HuH-7 (cell line): ENCODE results near the gene TUBA4B.
"Not testable (repeated sequence)": the region's sequence is repeated elsewhere in the genome, so short reads cannot be mapped to it uniquely, and the experiment has no call there.

ENCODE experiments used
- DNase-seq: peaks from one replicate; pipeline ENCODE4 v3.0.0; 2011; ENCODE audit warnings: low spot score

TUBA4B gene

DNA sequence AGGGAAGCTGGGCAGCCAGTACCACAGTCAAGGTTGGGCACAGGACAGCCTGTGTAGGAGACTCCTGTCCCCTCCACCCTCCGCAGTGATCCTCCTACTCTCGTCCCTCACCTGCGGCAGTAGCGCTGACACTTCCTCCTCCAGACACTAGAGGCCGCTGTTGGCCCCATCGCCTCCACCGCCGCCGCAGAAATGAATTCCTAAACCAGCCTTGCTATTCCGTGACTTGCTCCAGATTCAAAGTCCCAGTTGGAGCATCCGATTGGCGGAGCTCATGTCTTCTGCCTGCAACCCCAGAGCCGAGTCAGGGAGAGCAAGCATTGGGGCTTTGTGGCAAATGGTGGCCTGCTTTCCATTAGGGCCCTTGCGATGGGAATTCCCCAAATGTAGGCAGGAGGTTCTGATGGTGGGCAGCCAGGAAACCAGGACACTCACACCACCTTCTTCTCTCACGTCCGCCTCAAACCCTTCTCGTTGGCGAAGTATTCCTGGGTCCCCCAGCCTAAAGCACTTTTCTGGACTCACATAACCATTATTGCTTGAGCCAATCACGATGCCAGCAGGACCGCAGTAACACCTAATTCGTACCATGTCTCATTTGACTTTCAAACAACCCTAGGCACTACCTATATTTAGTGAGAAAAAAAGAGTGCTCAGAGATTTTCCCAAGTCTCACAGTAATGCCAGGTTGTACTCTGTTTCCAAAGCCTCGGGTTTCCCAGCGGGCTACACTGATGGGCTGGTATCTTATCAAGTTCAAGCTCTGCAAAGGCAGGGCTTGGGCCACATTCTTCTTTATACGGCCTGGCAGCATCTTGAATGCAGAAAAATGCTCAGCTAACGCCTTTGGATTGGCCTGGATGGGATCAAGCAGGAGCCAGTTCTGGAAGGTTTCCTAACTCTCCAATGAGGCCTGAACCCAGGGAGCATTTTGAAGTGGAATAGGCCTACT, 24.9 kb downstream of the TUBA4B start:
- DNase-seq, result peak; percentile 84

DNA sequence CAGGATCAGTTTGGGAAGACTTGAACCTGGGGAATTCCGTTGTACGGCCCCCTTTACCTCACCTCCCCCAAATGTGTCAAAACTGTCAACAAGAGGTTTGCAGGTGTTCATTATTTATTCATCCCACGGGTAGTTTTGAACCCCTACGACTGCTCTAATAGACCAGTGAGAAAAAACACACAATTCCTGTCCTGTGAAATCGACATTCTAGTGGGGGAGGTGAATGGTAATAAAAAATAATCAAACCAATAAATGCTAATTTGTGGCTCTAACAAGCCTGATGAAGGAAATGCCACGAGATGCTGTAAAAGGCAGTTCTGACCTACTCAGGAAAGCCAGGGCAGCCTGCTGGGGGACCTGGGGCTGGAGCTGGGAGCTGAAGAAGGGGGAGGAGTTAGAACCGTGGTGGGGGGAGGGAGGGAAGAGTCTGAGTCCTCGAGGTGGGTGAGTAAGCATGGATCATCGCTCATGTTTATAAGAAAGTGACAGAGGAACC, 25.7 kb downstream of the TUBA4B start:
- no peak for DNase-seq

GRCh38 chr2:219279151-219279915, 26.3 kb downstream of the TUBA4B start, which contains the start of gene DNAJB2:
DNAJB2 (plus strand) TSS chr2:219279366; CDS start chr2:219279834, 468 bp downstream.
- peak; percentile 99 for DNase-seq

DNA sequence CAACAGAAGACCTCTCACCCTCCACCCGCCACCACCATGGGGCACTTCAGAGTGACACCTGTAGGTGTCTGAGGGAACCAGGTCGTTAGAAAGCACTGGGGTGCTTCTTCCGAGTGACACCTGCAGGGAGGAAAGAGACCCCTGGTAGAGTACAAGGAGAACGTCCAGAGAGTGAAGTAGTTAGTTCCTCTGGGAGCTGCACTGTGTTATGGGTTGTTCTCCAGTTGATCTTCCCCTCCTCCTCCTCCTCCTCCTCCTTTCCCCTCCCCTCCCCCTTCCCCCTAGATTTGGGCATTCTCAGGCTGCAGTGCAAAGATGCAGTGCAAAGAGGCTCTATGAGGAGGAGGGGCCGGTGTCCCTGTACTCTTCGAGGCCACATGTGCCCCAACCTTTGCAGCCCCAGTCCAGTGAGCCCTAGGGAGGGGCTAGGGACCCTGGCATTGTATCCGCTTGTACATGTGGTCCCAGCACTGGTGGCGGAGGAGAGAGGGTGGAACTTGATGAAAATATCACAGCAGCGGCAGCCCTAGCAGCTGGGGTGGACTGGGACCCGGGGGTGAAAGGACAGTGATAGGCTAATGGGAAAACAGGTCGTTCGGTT, 27.0 kb downstream of the TUBA4B start:
- DNase-seq, result peak; percentile 44

- DNase-seq, result no peak
Observed at GRCh38 chr2:219280651-219281050, 27.6 kb downstream of the TUBA4B start.

GRCh38 chr2:219281588-219281987, 28.5 kb downstream of the TUBA4B start:
- no peak for DNase-seq

DNA sequence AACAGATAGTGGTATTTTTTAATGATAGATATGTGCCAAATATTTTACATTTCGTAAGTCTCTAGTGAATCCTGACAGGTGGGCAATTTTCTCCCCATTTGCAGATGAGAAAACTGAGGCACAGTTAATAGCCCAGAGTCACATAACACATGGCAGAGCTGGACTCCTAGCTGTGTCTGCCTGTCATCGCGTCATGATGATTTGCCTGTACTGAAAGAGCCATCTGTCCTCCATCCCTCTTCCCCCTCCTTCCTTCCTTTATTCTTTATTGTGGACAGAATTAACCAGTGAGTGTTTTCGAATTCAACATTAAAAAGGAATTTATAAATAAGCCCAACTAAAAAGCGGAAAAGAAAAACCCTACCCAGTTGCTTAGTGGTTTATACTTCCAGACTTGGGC, 29.3 kb downstream of the TUBA4B start:
- DNase-seq, result no peak

DNA sequence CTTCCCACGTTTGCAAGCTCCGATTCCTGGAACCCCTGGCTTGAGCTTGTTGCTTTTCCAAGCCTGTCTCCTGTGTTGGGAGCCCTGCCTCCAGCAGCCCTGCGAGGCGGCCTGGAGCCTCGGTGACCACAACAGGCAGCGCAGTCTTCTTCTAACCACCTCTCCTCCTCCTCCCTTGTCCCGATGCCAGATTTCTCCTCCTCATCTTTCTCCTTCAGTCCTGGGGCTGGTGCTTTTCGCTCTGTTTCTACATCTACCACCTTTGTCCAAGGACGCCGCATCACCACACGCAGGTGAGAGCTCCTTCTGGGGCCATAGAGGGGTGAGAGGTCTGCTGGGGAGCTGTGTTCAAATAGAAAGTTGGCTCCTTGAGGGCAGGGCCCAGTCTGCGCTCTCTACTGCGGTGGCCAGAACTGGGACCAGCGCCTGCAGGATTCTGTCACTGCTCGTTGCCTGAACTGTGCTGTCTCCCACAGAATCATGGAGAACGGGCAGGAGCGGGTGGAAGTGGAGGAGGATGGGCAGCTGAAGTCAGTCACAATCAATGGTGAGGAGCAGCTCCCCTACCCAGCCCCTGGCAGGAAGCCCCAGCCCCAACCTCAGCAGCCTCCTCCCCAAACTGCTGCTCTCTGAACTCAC, 30.0 kb downstream of the TUBA4B start:
- DNase-seq, result no peak

- no peak for DNase-seq
Observed at GRCh38 chr2:219284501-219285372, 31.7 kb downstream of the TUBA4B start.

DNA sequence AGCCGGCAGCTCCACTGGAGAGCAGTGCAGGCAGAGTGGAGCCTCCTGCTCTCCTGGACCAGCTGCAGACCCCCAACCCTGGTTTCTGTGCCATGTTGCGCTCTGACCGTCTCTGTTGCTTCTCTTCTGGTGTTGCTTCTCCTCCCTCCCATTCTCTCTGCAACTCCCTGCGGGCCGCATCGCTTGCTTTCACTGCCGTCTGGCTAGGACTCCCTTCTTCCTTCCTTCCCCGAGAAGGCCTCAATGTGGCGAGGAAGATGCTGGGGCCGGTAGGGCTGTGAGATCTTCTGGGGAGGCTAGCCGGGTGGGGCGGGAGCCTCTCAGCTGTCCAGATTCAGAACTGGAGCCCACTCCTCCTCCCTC, 32.3 kb downstream of the TUBA4B start:
- no peak for DNase-seq

- no peak for DNase-seq
Observed at GRCh38 chr2:219285894-219286425, 32.9 kb downstream of the TUBA4B start.

DNA sequence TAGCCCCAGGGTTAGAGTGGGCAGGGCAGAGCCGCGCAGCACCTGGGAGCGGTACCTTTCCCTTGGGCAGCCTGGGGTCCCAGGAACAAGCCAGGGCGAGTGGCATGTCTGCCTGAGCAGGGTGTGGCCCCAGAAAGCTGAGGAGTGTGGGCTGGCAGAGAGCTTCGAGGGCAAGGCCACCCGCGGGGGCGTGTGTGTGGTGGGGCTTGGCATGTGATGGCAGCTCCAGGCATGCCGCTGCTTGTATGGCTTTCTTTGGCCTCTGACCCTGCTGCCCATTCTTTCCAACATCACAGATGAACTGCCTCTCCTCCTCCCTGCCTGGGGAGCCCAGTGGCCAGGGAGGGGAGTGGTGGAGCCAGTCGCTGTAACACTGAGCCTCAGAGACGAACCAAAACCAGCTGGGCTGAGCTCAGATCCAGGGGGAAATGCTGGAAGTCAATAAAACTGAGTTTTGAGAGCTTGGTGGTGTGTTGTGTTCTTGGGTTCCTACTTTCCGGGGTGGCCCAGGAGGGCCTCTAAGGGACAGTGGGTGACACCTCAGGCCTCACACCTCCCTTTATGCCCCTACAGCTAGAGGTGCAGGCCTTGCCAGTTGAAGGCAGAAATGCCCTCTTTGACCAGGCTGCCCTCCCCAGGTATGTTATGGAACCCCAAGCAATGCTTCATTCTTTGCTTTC, 33.5 kb downstream of the TUBA4B start:
- no peak for DNase-seq

DNA sequence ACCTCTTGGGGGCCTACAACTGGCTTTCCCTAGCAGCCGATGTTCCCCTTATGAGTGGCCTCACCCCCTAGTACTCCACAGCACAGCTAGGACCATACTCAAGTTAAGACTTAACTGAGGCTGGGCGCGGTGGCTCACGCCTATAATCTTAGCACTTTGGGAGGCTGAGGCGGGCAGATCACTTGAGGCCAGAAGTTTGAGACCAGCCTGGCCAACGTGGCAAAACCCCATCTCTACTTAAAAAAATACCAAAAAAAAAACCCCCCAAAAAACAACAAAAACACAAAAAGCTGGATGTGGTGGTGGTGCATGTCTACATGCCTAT, 34.0 kb downstream of the TUBA4B start:
- not testable (repeated sequence) for DNase-seq

- no peak for DNase-seq
Observed at GRCh38 chr2:219287580-219288265, 34.7 kb downstream of the TUBA4B start.

DNA sequence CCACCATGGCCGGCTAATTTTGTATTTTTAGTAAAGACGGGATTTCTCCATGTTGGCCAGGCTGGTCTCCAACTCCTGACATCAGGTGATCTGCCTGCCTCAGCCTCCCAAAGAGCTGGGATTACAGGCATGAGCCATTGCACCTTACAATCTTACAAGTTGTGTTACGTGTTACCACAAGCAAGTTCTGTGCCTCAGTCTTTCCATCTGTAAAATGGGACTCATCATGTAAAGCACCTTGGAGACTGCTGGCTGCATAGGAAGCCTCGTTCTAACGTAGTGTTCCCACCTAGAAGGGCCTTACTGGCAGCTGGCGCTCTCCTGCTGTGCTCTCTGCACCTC, 36.1 kb downstream of the TUBA4B start:
- no peak for DNase-seq

DNA sequence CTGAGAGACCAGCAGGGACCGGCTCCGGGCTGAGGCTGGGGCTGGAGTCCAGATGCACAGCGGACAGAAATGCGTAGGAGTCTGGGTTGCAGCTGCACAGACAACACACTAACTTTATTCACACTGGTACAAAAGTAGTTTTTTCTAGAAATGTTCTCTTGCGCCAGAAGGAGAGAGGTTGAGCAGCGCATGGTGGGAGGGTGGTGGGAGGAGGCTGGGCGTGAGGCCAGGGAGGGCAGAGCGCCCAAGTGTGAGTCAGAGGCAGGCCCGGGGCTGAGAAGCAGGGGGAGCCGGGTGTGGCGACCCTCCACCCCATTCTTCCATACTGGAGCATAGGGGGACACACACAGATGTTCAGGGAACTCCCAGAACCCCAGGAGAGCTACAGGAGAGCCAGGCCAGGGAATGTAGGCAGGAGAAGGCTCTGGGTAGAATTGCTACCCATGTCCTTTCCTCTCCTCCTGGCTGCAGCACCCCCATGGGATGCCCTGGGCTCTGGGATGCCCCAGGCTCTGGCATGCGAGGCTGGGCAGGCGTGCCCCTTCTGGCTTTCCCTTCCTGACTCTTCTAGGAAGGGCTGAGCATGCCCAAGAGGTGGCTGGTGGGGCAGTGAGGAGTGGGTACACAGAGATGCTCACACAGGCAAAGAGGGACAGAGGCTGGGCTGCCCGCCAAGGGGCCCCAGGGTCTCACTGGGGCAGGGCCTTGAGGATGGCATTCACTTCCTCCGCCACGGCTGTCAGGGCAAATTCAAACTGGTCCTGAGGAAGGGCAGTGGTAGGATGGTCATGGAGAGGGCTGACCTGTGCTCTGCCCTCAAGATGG, 36.7 kb downstream of the TUBA4B start:
- no peak for DNase-seq

DNA sequence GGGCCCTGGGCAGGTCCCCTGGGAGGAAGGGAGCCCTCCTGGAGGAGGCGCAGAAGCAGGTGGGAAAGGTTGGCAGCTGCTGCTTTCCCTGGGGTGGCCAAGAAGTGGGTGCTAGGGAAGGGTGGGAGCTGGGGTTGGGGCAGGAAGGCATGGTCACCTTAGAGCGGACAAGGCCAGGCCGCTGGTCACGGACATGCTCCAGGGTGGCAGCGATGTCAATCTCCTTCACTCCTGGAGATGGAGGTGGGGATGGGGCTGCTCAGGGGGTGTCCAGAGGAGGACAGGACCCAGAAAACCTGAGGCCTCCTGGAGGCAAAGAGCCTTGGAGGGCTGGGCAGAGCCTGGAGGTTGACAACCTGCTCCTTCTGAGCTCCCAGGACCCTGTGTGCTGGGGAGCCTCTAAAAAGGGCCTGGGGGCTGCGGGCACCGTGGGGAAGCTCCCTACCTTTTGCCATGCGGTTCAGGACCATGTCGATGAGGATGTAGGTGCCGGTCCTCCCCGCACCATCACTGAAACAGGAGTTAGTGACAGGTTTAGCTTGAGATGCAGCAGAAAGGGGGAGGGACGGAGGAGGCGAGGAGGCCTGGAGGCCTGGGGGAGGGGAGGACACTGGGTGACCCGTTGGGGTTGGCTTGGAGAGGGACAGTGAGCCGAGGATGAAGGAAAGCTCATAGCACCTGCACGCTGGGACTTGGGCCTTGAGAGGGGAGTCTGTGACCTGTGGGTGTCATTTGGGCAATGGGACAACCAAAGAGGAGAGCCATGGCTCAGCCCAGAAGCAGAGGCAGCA, 37.5 kb downstream of the TUBA4B start:
- DNase-seq, result no peak

DNA sequence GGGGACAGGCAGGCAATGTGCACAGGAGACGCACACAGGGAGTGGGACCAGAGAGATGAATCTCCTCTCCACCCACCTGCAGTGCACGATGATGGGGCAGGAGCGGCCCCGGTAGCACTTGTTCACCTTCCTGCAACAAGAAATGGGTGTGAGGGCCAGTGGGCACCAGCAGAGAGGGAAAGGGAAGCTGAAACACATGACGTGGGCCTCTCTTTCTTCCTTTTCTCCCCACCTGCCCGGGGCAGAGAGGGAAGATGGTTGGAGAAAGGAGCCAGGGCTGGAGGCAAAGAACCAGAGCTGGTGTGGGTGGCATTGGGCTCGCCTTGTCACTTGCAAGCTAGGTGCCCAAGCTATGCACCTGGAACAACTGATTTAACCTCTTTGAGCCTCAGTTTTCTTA, 38.4 kb downstream of the TUBA4B start:
- DNase-seq, result no peak
